Ascending aorta (tissue), 2 donors: ENCODE measurements around the gene DNAAF6. TPM values are rescaled to one million over a fixed set of nuclear protein-coding genes. Genes with fewer than 3 reads are reported as not detected.
"Not testable (repeated sequence)": the region's sequence is repeated elsewhere in the genome, so short reads cannot be mapped to it uniquely, and the experiment has no call there.

Source experiments
- DNase-seq, 2 donors: peaks; one replicate each; pipeline ENCODE4 v3.0.0-alpha.2; 2019; ENCODE audit warnings: low spot score in 2 of 2
- H3K27ac ChIP-seq, 2 donors: fragments of 200-600 bp; sonication (generic); one replicate each; pipeline ENCODE4 v1.5.1; 2016 to 2017; ENCODE audit warnings: mild to moderate bottlenecking in 1 of 2
- H3K27me3 ChIP-seq: fragments of 200-600 bp; sonication (generic); one replicate; pipeline ENCODE4 v1.5.1; 2017
- H3K36me3 ChIP-seq, 2 donors: fragments of 200-600 bp; sonication (generic); one replicate each; pipeline ENCODE4 v1.5.1; 2016
- H3K4me1 ChIP-seq, 2 donors: fragments of 200-600 bp; sonication (generic); one replicate each; pipeline ENCODE4 v1.5.1; 2016 to 2017; ENCODE audit warnings: mild to moderate bottlenecking in 1 of 2
- H3K4me3 ChIP-seq, 2 donors: fragments of 200-600 bp; sonication (generic); one replicate each; pipeline ENCODE4 v1.5.1; 2016 to 2017; ENCODE audit warnings: mild to moderate bottlenecking in 1 of 2
- H3K9me3 ChIP-seq, 2 donors: fragments of 200-600 bp; sonication (generic); one replicate each; pipeline ENCODE4 v1.5.1; 2016
- intact Hi-C: fragments of 100-400 bp; cut with DNase I; formaldehyde crosslinking; loops from one replicate; pipeline ENCODE4 v1.15.1; 2023
- total RNA-seq: library from RNA; depleted of rRNA; stranded (reverse); fragments of >200 nt; gene quantifications from one replicate; pipeline ENCODE4 v1.1.0, GENCODE V29; 2016
- TF ChIP-seq, protein P1 (sequence below), 3 experiments: fragments of 200-600 bp in 2 of 3; fragments of 450-650 bp in 1 of 3; sonication (generic) in 2 of 3; IDR thresholded peaks; one replicate each; pipeline ENCODE4 v1.5.1; 2016 to 2019; ENCODE audit warnings: antibody characterized with exemption in 3 of 3, mild to moderate bottlenecking in 1 of 3, moderate library complexity in 1 of 3

DNAAF6 gene
- total RNA-seq, 1 donor from 2014 or later = not detected

DNA sequence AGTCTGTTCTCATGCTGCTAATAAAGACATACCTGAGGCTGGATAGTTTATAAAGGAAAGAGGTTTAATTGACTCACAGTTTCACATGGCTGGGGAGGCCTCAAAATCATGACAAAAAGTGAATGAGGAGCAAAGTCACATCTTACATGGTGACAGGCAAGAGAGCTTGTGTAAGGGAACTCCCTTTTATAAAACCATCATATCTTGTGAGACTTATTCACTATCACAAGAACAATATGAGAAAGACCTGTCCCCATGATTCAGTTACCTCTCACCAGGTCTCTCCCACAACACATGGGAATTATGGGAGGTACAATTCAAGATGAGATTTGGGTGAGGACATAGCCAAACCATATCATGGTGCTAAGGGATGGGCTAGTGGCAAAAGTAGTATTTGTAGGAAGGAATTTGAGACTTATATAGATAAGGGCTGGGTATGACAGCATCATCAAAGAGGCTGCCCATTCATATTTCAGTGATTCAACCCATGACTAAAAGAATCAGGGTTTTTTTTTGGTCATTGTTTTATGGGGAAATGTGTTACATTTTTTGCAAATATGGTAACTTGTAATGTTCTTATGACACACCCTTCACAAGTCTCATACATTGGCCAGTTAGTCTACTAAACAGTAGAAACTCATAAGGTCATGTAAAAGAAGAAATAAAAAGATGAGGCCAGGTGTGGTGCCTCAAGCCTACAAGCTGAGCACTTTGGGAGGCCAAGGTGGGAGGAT lies 34.9 kb upstream of the DNAAF6 start:
- intact Hi-C loops = no loop called here
- H3K4me3 ChIP-seq = no peak overlapping the region
- DNase-seq = no peak
- H3K4me1 ChIP-seq = no peaks in the 10 kb centered on the region
- H3K27me3 ChIP-seq = no peaks in the 10 kb centered on the region
- TF ChIP-seq, protein P1, sequence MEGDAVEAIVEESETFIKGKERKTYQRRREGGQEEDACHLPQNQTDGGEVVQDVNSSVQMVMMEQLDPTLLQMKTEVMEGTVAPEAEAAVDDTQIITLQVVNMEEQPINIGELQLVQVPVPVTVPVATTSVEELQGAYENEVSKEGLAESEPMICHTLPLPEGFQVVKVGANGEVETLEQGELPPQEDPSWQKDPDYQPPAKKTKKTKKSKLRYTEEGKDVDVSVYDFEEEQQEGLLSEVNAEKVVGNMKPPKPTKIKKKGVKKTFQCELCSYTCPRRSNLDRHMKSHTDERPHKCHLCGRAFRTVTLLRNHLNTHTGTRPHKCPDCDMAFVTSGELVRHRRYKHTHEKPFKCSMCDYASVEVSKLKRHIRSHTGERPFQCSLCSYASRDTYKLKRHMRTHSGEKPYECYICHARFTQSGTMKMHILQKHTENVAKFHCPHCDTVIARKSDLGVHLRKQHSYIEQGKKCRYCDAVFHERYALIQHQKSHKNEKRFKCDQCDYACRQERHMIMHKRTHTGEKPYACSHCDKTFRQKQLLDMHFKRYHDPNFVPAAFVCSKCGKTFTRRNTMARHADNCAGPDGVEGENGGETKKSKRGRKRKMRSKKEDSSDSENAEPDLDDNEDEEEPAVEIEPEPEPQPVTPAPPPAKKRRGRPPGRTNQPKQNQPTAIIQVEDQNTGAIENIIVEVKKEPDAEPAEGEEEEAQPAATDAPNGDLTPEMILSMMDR (IDR thresholded peaks at IDR 0.05) = no peak
- H3K36me3 ChIP-seq = no peaks in the 10 kb centered on the region
- H3K27ac ChIP-seq = no peak overlapping the region
- H3K9me3 ChIP-seq = no peaks in the 10 kb centered on the region

DNA sequence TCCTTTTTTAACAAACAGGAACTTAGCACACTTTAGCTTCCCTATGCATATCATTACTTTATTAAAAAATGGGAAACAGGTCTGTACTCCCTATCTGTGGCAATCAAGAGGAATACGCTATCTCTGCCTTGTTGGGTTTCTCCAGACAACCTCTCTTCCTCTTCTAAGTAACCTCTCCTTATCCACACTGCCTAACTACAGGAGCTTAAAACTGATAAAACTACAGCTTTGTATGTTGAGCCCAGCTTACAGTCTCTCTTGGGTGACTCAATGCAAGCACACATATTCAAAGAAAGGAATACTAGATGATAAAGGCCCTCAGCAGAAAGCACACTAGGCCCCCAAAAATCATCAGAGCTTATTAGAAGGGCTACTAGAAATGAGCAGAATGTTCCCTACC lies 9.1 kb upstream of the DNAAF6 start:
- no peak overlapping the region for H3K27ac ChIP-seq
- intact Hi-C loops = no loop called here
- H3K36me3 ChIP-seq = no peaks in the 10 kb centered on the region
- H3K4me1 ChIP-seq = no peaks in the 10 kb centered on the region
- H3K9me3 ChIP-seq = no peaks in the 10 kb centered on the region
- TF ChIP-seq, protein P1 (IDR thresholded peaks at IDR 0.05) = no peak
- H3K27me3 ChIP-seq = peaks cover under 1% of the 10 kb centered on the region
- no peak for DNase-seq
- H3K4me3 ChIP-seq = no peak overlapping the region

DNA sequence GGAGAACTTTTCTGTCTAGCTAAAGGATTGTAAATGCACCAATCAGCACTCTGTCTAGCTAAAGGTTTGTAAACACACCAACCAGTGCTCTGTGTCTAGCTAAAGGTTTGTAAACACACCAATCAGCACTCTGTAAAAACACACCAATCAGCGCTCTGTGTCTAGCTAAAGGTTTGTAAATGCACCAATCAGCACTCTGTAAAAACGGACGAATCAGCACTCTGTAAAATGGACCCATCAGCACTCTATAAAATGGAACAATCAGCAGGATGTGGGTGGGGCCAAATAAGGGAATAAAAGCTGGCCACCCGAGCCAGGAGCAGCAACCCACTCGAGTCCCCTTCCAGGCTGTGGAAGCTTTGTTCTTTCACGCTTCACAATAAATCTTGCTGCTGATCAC lies 8.3 kb upstream of the DNAAF6 start:
- H3K36me3 ChIP-seq, H3K27ac ChIP-seq, H3K4me3 ChIP-seq, DNase-seq, intact Hi-C loops, H3K27me3 ChIP-seq, H3K4me1 ChIP-seq, H3K9me3 ChIP-seq: not testable (repeated sequence)

DNA sequence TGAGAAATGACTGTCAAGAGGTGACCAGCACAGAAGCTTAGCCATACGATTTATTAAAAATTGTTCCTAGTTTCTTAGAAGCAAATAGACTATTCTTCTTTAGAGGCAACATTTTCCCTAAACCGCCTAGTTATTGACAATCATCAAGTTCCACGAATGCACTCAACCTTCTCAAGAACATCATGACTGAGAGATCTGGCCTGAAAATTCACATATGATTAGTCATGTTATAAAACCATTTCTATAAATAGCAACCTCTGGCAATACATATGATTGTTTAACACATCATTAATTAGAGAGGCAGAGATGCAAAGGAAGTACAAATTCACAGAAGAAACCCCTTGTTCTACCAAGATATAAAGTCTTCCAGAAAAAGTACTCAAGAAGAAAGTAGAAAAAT lies 6.9 kb upstream of the DNAAF6 start:
- no peaks in the 10 kb centered on the region for H3K36me3 ChIP-seq
- intact Hi-C loops = no loop called here
- no peaks in the 10 kb centered on the region for H3K27me3 ChIP-seq
- no peaks in the 10 kb centered on the region for H3K9me3 ChIP-seq
- no peak overlapping the region for H3K27ac ChIP-seq
- no peak overlapping the region for H3K4me3 ChIP-seq
- TF ChIP-seq, protein P1 (IDR thresholded peaks at IDR 0.05) = no peak
- H3K4me1 ChIP-seq = no peaks in the 10 kb centered on the region
- DNase-seq = no peak

DNA sequence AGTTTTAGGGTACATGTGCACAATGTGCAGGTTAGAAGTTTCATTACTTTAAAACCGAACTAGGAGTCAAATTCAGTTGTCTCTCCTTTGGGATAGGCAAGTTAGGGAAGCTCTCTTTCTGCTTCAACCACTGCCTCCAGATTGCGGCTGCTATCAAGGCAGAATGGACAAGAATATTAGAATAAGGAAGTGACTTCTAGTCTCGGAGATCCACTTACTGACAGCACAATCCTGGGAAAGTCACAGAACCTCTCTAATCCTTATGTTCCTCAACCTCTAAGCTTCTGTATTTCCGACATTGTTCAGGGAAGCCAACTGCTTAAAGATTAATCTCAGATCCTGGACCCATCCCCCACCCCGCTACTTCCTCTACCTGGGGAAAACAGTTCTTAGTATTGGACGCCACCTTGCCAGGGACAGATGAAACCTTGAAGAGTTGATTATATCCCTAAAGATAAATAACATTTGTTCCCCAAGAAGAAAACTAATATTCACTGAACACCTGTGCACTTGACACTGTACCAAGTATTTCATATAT lies 2.3 kb upstream of the DNAAF6 start:
- H3K27me3 ChIP-seq = no peaks in the 10 kb centered on the region
- no peak for DNase-seq
- H3K9me3 ChIP-seq = no peaks in the 10 kb centered on the region
- no peaks in the 10 kb centered on the region for H3K36me3 ChIP-seq
- H3K4me1 ChIP-seq = no peaks in the 10 kb centered on the region
- H3K4me3 ChIP-seq = no peak overlapping the region
- TF ChIP-seq, protein P1 (IDR thresholded peaks at IDR 0.05) = no peak
- no peak overlapping the region for H3K27ac ChIP-seq
- intact Hi-C loops = no loop called here

DNA sequence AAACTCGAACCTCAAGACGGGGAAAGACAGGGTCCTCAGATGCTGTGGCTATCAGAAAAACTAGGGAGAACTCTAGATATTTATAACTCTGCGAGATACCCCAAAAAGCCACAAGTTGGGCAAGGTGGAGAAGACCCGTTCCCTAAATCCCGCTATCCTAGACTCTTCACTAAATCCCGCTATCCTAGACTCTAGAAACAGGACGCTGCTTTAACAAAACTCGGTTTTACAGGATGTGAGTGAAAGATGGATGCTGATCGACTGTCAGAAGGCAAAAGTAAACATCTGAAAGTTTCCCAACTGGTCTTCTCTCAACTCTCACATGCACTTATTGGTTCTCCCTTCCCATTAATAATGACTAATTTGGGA lies 270 bp downstream of the DNAAF6 start:
- Histone ChIP-seq H3K27ac (no peak overlapping the region), H3K9me3 (no peaks in the 10 kb centered on the region), H3K36me3 (no peaks in the 10 kb centered on the region), H3K4me3 (peak overlapping the region in 1 of 2 donors; percentile 64), H3K27me3 (no peaks in the 10 kb centered on the region), H3K4me1 (no peaks in the 10 kb centered on the region)
- intact Hi-C loops = no loop called here
- DNase-seq = no peak
- TF ChIP-seq, protein P1 (IDR thresholded peaks at IDR 0.05) = no peak
